GM21619 (cell line): ENCODE measurements around the gene LRCH1.

Source experiments
- ATAC-seq: cut with Tn5 transposase; IDR thresholded peaks from one replicate; pipeline ENCODE4 v1.9.1; 2021; ENCODE audit not compliant: unreplicated experiment

Gene LRCH1

GRCh38 chr13:46592385-46592784, 39.4 kb downstream of the LRCH1 start:
- no peak for ATAC-seq

- ATAC-seq, result no peak
Observed at GRCh38 chr13:46593398-46593797, 40.4 kb downstream of the LRCH1 start.

- no peak for ATAC-seq
Observed at GRCh38 chr13:46594374-46595078, 41.6 kb downstream of the LRCH1 start.

- ATAC-seq, result peak; percentile 47
Observed at GRCh38 chr13:46595136-46595884, 42.3 kb downstream of the LRCH1 start.

GRCh38 chr13:46595885-46596275, 42.9 kb downstream of the LRCH1 start:
- ATAC-seq, result no peak

GRCh38 chr13:46596466-46596865, 43.5 kb downstream of the LRCH1 start:
- no peak for ATAC-seq

GRCh38 chr13:46598140-46598819, 45.3 kb downstream of the LRCH1 start:
- ATAC-seq, result peak; percentile 42

GRCh38 chr13:46598820-46599180, 45.8 kb downstream of the LRCH1 start:
- ATAC-seq, result peak; percentile 50

- no peak for ATAC-seq
Observed at GRCh38 chr13:46600943-46601311, 48.0 kb downstream of the LRCH1 start.

- ATAC-seq, result no peak
Observed at GRCh38 chr13:46602531-46602930, 49.6 kb downstream of the LRCH1 start.

GRCh38 chr13:46603165-46603603, 50.2 kb downstream of the LRCH1 start:
- no peak for ATAC-seq

- no peak for ATAC-seq
Observed at GRCh38 chr13:46604226-46604990, 51.4 kb downstream of the LRCH1 start.

GRCh38 chr13:46605076-46605824, 52.3 kb downstream of the LRCH1 start:
- ATAC-seq, result no peak

GRCh38 chr13:46605825-46606554, 53.0 kb downstream of the LRCH1 start:
- peak; percentile 45 for ATAC-seq

- ATAC-seq, result no peak
Observed at GRCh38 chr13:46606970-46607369, 54.0 kb downstream of the LRCH1 start.

GRCh38 chr13:46607768-46608564, 55.0 kb downstream of the LRCH1 start:
- ATAC-seq, result peak; percentile 56

- ATAC-seq, result no peak
Observed at GRCh38 chr13:46609052-46609451, 56.1 kb downstream of the LRCH1 start.

GRCh38 chr13:46609726-46610125, 56.8 kb downstream of the LRCH1 start:
- no peak for ATAC-seq

GRCh38 chr13:46612267-46612666, 59.3 kb downstream of the LRCH1 start:
- ATAC-seq, result no peak
